ENCODE results near the gene RFFL.
"Not testable (repeated sequence)": the region's sequence is repeated elsewhere in the genome, so short reads cannot be mapped to it uniquely, and the experiment has no call there.

Gene RFFL

DNA sequence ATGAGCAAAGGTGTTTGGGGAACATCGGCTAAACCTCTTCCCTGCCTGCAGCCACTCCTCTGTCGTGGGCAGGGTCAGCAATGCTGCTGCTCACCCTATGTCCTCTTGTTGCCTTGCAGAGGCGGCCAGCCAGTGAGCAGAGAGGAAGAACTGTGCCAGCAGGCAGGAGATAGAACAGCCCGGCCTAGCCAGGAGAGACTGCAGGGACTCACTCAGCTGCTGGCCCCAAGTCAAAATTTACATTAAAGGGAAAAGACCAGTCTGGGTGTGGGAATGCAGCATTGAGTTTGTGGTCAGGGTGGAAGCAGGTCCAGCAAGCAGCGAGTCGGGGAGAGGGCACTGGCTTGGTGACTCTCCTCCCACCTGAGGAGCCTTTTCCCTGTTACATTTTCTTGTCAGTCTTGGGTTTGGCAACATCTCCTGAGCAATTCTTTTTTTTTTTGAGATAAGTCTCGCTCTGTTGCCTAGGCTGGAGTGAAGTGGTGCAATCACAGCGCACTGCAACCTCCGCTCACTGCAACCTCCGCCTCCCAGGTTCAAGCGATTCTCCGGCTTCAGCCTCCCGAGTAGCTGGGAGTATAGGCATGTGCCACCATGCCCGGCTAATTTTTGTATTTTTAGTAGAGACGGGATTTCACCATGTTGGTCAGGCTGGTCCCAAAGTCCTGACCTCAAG is 60.5 kb downstream of the RFFL start:
- no peak overlapping the region for H3K4me2 ChIP-seq
- H3K79me2 ChIP-seq (ENCODE audit: insufficient read depth, low read depth) = no peaks in the 10 kb centered on the region
- no peak overlapping the region for H3K27ac ChIP-seq
- H3K9ac ChIP-seq = no peak overlapping the region
- peaks cover 13% of the 10 kb centered on the region for H3K4me1 ChIP-seq (ENCODE audit: low read depth, poor library complexity, severe bottlenecking)
- H3K4me3 ChIP-seq (IDR thresholded peaks at IDR 0.05; ENCODE audit: insufficient read depth, low read depth, low read length) = no peak overlapping the region
- H3K27me3 ChIP-seq (ENCODE audit: insufficient read depth, low read depth) = no peaks in the 10 kb centered on the region
- no peaks in the 10 kb centered on the region for H3K36me3 ChIP-seq (ENCODE audit: insufficient read depth)
- H2AFZ ChIP-seq (ENCODE audit: low read depth) = no peak overlapping the region
- TF ChIP-seq, protein P1, sequence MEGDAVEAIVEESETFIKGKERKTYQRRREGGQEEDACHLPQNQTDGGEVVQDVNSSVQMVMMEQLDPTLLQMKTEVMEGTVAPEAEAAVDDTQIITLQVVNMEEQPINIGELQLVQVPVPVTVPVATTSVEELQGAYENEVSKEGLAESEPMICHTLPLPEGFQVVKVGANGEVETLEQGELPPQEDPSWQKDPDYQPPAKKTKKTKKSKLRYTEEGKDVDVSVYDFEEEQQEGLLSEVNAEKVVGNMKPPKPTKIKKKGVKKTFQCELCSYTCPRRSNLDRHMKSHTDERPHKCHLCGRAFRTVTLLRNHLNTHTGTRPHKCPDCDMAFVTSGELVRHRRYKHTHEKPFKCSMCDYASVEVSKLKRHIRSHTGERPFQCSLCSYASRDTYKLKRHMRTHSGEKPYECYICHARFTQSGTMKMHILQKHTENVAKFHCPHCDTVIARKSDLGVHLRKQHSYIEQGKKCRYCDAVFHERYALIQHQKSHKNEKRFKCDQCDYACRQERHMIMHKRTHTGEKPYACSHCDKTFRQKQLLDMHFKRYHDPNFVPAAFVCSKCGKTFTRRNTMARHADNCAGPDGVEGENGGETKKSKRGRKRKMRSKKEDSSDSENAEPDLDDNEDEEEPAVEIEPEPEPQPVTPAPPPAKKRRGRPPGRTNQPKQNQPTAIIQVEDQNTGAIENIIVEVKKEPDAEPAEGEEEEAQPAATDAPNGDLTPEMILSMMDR (conservative IDR thresholded peaks at IDR 0.05; ENCODE audit: low read depth, low read length) = no peak
- H4K20me1 ChIP-seq (ENCODE audit: insufficient read depth) = no peaks in the 10 kb centered on the region

DNA sequence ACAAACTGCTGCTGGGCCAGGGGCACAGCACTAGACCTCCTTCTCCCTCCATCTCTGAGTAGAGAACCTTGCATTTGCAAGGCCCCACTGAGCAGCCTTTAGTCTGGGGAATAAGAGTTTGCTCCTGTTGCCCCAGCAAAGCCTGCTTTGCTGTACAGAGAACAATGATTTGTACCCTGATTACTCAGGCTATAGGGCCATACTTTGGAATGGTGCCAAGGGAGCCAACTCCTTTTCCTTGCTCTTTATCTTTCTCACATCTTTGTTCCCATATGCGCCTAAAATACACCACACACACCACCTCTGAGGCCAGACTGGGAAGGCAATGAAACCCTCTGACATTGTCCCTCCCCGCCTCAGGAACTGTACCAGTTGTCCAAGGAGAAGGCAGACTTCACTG is 62.0 kb downstream of the RFFL start:
- TF ChIP-seq, protein P1 (conservative IDR thresholded peaks at IDR 0.05; ENCODE audit: low read depth, low read length) = no peak
- Histone ChIP-seq H3K4me2 (no peak overlapping the region), H3K4me3 (IDR thresholded peaks at IDR 0.05; ENCODE audit: insufficient read depth, low read depth, low read length) (no peak overlapping the region), H4K20me1 (ENCODE audit: insufficient read depth) (no peaks in the 10 kb centered on the region), H3K4me1 (ENCODE audit: low read depth, poor library complexity, severe bottlenecking) (peaks cover 18% of the 10 kb centered on the region), H3K9ac (no peak overlapping the region), H3K36me3 (ENCODE audit: insufficient read depth) (no peaks in the 10 kb centered on the region), H3K79me2 (ENCODE audit: insufficient read depth, low read depth) (no peaks in the 10 kb centered on the region), H3K27me3 (ENCODE audit: insufficient read depth, low read depth) (no peaks in the 10 kb centered on the region), H3K27ac (no peak overlapping the region), H2AFZ (ENCODE audit: low read depth) (no peak overlapping the region)

DNA sequence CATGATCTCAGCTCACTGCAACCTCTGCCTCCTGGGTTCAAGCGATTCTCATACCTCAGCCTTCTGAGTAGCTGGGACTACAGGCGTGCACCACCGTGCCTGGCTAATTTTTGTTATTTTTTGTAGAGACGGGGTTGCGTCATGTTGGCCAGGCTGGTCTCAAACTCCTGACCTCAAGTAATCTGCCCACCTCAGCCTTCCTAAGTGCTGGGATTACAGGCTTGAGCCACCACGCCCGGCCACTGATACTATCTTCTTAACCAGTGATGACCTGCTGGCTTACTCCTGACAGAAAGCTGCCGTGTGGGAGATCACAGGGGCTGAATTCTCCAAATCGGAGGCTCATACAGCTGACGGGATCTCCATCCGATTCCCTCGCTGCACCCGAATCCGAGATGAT is 62.5 kb downstream of the RFFL start:
- H3K4me1 ChIP-seq (ENCODE audit: low read depth, poor library complexity, severe bottlenecking) = peaks cover 20% of the 10 kb centered on the region
- not testable (repeated sequence) for H3K36me3 ChIP-seq (ENCODE audit: insufficient read depth); H3K27me3 ChIP-seq (ENCODE audit: insufficient read depth, low read depth); H3K4me2 ChIP-seq; H3K79me2 ChIP-seq (ENCODE audit: insufficient read depth, low read depth); H2AFZ ChIP-seq (ENCODE audit: low read depth); H3K4me3 ChIP-seq (IDR thresholded peaks at IDR 0.05; ENCODE audit: insufficient read depth, low read depth, low read length); H3K9ac ChIP-seq; H4K20me1 ChIP-seq (ENCODE audit: insufficient read depth); H3K27ac ChIP-seq

DNA sequence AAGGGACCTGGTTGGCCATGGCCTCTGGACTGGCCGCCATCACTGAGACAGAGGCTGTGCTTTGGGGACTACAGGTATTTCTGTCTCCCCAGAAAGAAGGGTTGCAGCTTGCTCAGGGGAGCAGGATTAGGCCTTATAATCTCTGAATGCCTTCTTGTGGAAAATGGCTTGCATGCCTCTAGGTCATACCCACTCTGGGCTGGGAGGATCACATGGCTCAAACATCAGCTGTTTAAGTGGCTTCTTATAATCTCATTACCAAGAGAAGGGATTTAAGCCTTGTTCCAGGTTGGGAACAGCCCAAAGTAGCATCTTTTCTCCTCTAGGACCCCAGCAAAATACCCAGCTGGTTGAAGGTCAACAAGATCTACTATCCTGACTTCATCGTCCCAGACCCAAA is 64.1 kb downstream of the RFFL start:
- TF ChIP-seq, protein P1 (conservative IDR thresholded peaks at IDR 0.05; ENCODE audit: low read depth, low read length) = no peak
- H3K4me1 ChIP-seq (ENCODE audit: low read depth, poor library complexity, severe bottlenecking) = peaks cover 34% of the 10 kb centered on the region

DNA sequence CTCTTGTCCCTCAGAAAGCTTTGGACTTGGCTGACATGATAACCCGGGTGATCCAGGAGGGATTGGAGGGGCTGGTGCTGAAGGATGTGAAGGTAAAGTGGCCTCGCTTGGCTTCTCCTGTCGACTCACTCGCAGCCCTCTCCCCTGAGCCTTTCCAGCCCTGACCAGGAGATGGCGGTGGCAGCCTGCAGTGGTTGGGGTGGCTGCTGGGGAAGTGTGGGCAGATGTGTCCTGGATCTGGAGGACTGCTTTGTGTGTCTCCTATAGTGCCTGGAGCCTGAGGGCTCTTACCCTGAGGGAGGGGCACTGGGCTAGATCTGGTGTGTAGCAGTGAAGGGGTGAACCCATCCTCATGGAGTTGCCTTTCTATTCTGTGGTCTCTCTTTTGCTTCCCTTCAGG is 65.3 kb downstream of the RFFL start:
- no peaks in the 10 kb centered on the region for H3K36me3 ChIP-seq (ENCODE audit: insufficient read depth)
- H3K27ac ChIP-seq = no peak overlapping the region
- TF ChIP-seq, protein P1 (conservative IDR thresholded peaks at IDR 0.05; ENCODE audit: low read depth, low read length) = peak; percentile 88
- H3K4me3 ChIP-seq (IDR thresholded peaks at IDR 0.05; ENCODE audit: insufficient read depth, low read depth, low read length) = no peak overlapping the region
- no peaks in the 10 kb centered on the region for H3K79me2 ChIP-seq (ENCODE audit: insufficient read depth, low read depth)
- peaks cover 44% of the 10 kb centered on the region for H3K4me1 ChIP-seq (ENCODE audit: low read depth, poor library complexity, severe bottlenecking)
- no peak overlapping the region for H2AFZ ChIP-seq (ENCODE audit: low read depth)
- H3K9ac ChIP-seq = no peak overlapping the region
- no peaks in the 10 kb centered on the region for H3K27me3 ChIP-seq (ENCODE audit: insufficient read depth, low read depth)
- no peaks in the 10 kb centered on the region for H4K20me1 ChIP-seq (ENCODE audit: insufficient read depth)
- H3K4me2 ChIP-seq = no peak overlapping the region

More for the DNA sequence above, 64.1 kb downstream of the RFFL start:
- Histone ChIP-seq H3K79me2 (ENCODE audit: insufficient read depth, low read depth) (no peaks in the 10 kb centered on the region), H3K36me3 (ENCODE audit: insufficient read depth) (no peaks in the 10 kb centered on the region), H3K9ac (no peak overlapping the region), H4K20me1 (ENCODE audit: insufficient read depth) (no peaks in the 10 kb centered on the region), H3K4me3 (IDR thresholded peaks at IDR 0.05; ENCODE audit: insufficient read depth, low read depth, low read length) (no peak overlapping the region), H3K4me2 (no peak overlapping the region), H3K27me3 (ENCODE audit: insufficient read depth, low read depth) (no peaks in the 10 kb centered on the region), H2AFZ (ENCODE audit: low read depth) (no peak overlapping the region), H3K27ac (no peak overlapping the region)
